Stimulated activated naive CD8-positive, alpha-beta T cell treated with anti-CD3 and anti-CD28 coated beads, Interleukin-15, amount 100 ng/mL, for 72 hours (primary cell): Measurements from ENCODE around the gene SPNS2.

Source experiments
- ATAC-seq: fragments of 150-1000 bp; cut with Tn5 transposase; 2 replicates; pipeline ENCODE4 v1.10.0; 2021; ENCODE audit warnings: mild to moderate bottlenecking, moderate library complexity
- DNase-seq, 2 donors: peaks; one replicate each; pipeline ENCODE4 v3.0.0; 2021 to 2022
- H3K27ac Mint-ChIP-seq, 2 donors: one replicate each; pipeline ENCODE4 v1.8.0; 2022; ENCODE audit warnings: mild to moderate bottlenecking in 2 of 2, mixed read lengths in 2 of 2, moderate library complexity in 2 of 2
- H3K27me3 Mint-ChIP-seq: one replicate; pipeline ENCODE4 v1.8.0; 2022; ENCODE audit warnings: mixed read lengths
- H3K4me1 Mint-ChIP-seq: one replicate; pipeline ENCODE4 v1.8.0; 2022; ENCODE audit warnings: mild to moderate bottlenecking, mixed read lengths
- H3K4me3 Mint-ChIP-seq, 2 donors: one replicate each; pipeline ENCODE4 v1.8.0; 2022; ENCODE audit warnings: mild to moderate bottlenecking in 2 of 2, mixed read lengths in 2 of 2, moderate library complexity in 1 of 2
- H3K9me3 Mint-ChIP-seq, 2 donors: one replicate each; pipeline ENCODE4 v1.8.0; 2022; ENCODE audit warnings: mixed read lengths in 2 of 2

Gene SPNS2

DNA sequence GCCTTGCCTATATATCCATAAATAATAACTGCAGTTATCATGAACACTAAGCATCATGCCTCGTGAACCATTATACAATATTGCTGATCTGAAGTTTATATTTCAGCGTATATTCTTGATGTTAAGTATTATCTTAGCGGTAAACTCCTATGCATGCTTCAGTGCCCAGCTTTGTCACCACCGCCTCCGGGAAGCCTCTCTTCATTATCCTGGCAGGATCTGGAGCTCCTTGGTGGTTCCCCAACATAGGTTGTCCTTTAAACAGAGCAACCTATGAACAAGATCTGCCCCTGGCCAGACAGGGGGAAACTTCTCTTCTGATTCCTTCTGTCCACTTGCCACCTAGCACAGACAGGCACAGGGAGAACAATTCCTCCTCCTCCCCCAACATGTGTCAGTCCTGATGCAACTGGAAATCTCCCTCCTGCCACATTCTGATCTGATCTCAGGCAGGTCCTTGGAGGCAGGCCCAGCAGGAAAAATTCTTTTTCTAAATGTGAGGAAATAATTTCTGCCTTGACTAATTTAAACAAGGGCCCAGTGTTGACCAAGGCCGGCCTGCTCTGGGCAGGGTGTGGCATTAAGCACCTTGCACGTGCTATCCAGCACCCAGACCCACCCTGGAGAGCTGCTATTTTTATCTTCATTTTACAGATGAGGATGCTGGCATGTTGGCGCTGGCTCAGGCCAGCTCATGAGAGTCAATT, 22.4 kb downstream of the SPNS2 start:
- Mint-ChIP-seq H3K4me3 (no peak overlapping the region), H3K9me3 (no peaks in the 10 kb centered on the region), H3K27me3 (peaks cover 4% of the 10 kb centered on the region), H3K4me1 (no peaks in the 10 kb centered on the region), H3K27ac (peak overlapping the region in 1 of 2 donors; percentile 83)
- no peak for DNase-seq
- ATAC-seq: no peak

DNA sequence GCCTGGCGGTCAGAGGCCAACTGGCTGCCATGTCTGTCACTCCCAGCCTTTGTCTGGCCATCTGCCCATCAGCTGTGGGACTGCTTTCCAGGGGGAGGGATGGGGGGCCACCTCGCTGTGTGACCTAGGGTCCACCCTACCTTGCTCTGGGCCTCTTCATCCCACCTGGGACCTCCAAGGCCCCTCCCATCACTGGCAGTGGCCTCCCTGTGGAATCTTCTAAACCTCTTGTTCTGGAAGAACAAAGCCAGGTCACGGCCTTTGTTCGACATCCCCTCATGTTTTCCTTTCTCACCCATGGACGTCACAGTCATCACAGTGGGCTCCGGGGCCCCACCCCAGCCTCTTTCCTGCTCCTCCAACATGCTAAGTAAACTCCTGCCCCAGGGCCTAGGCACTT, 24.0 kb downstream of the SPNS2 start:
- peaks cover 20% of the 10 kb centered on the region for H3K27me3 Mint-ChIP-seq
- peak overlapping the region in 1 of 2 donors; percentile 56 for H3K27ac Mint-ChIP-seq
- H3K4me3 Mint-ChIP-seq: no peak overlapping the region
- no peaks in the 10 kb centered on the region for H3K9me3 Mint-ChIP-seq
- H3K4me1 Mint-ChIP-seq: no peaks in the 10 kb centered on the region
- DNase-seq (no peak), ATAC-seq (no peak)

GRCh38 chr17:4523946-4524345, 25.3 kb downstream of the SPNS2 start:
- H3K4me3 Mint-ChIP-seq: no peak overlapping the region
- no peak for DNase-seq
- H3K27me3 Mint-ChIP-seq: peaks cover 21% of the 10 kb centered on the region
- H3K27ac Mint-ChIP-seq: no peak overlapping the region
- no peaks in the 10 kb centered on the region for H3K9me3 Mint-ChIP-seq
- H3K4me1 Mint-ChIP-seq: no peaks in the 10 kb centered on the region
- no peak for ATAC-seq

DNA sequence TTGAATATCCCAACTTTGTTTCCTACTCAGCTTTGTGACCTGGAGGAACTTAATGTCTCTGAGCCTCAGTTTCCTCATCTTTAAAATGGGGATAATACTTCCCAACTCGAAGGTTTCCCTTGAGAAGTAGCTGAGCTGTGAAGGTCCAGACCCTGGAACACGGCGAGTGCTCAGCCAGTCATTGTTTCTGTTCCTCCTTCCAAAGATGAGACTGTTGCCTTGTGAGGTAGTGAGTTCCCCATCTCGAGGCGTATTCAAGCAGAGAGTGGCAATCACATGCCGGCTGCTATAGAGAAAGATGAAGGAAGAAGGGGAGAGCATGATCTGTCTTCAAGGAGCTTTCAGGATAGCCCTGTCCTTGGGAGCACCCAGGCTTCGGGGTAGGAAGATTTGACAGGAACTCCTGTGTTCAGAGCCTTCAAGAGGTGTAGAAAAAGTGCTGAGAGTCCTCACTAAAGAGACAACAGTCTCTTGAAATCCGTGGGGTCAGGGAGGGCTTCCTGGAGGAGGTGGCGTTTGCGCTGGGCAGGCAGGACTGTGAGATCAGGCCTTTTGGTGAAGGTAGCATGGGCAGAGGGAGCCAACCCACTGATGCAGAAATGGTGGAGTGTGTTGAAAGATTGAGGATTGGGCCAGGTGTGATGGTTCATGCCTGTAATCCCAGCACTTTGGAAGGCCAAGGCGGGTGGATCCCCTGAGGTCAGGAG, 27.2 kb downstream of the SPNS2 start:
- ATAC-seq (no peak), DNase-seq (no peak)
- H3K4me1 Mint-ChIP-seq: no peaks in the 10 kb centered on the region
- H3K9me3 Mint-ChIP-seq: no peaks in the 10 kb centered on the region
- peaks cover 21% of the 10 kb centered on the region for H3K27me3 Mint-ChIP-seq
- H3K27ac Mint-ChIP-seq: no peak overlapping the region
- no peak overlapping the region for H3K4me3 Mint-ChIP-seq

GRCh38 chr17:4527134-4527533, 28.5 kb downstream of the SPNS2 start:
- Mint-ChIP-seq H3K4me3 (no peak overlapping the region), H3K4me1 (no peaks in the 10 kb centered on the region), H3K9me3 (no peaks in the 10 kb centered on the region), H3K27me3 (peaks cover 27% of the 10 kb centered on the region), H3K27ac (no peak overlapping the region)
- ATAC-seq (no peak), DNase-seq (no peak)

DNA sequence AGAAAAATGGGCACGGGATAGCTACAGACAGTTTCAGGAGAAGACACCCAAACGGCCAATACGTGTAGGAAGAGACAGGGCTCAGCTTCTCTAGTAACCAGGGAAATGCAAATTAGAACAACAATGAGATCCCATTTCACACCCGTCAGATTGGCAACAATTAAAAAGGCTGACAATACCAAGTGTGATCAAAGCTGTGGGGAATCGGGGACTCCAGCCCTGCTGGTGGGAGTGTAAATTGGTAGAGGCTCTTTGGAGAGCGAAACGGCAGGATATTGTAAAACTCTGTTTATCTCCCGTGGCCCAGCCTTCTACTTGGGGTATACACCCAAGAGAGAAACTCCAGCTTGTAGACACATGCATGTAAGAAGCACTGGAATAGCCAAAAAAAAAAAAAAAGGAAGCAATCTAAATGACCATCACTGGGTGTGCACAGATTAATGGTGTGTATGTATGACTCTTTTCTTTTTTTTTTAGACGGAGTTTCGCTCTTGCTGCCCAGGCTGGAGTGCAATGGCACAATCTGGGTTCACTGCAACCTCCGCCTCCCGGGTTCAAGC, 29.0 kb downstream of the SPNS2 start:
- H3K4me1 Mint-ChIP-seq: no peaks in the 10 kb centered on the region
- ATAC-seq (no peak), DNase-seq (no peak)
- H3K27me3 Mint-ChIP-seq: peaks cover 30% of the 10 kb centered on the region
- H3K4me3 Mint-ChIP-seq: no peak overlapping the region
- H3K27ac Mint-ChIP-seq: no peak overlapping the region
- no peaks in the 10 kb centered on the region for H3K9me3 Mint-ChIP-seq

DNA sequence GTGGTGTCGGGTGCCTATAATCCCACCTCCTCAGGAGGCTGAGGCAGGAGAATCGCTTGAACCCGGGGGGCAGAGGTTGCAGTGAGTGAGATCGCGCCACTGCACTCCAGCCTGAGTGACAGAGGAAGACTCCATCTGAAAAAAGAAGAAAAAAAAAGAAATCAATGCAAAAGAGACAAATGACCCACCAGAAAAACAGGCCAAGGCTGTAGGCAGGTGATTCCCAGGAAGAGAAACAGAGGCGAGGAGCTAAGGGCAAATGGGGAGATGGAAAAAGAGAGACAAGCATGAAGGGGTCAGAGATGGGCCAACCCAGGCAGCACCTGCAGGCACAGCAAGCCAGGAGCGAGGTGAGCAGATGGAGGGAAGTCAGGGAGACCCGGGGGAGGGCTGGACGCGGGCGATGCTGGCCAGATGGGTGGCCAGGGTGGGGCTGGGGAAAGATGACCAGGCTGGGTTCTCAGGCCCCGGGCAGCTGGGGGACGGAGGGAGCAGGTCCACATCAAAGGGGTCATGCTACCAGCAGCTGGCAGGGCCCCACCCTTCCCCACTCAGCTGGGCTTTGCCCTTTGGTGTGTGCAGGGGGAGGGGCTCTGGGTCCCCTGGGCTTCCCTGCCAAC, 31.0 kb downstream of the SPNS2 start:
- H3K9me3 Mint-ChIP-seq: no peaks in the 10 kb centered on the region
- H3K27me3 Mint-ChIP-seq: peaks cover 39% of the 10 kb centered on the region
- ATAC-seq (no peak), DNase-seq (no peak)
- H3K4me1 Mint-ChIP-seq: peaks cover 17% of the 10 kb centered on the region
- H3K4me3 Mint-ChIP-seq: no peak overlapping the region
- H3K27ac Mint-ChIP-seq: peak overlapping the region; percentile 57 to 70

- Mint-ChIP-seq H3K27ac (no peak overlapping the region), H3K4me3 (no peak overlapping the region), H3K4me1 (peaks cover 23% of the 10 kb centered on the region), H3K27me3 (peaks cover 34% of the 10 kb centered on the region), H3K9me3 (no peaks in the 10 kb centered on the region)
- DNase-seq (no peak), ATAC-seq (no peak)
Observed at GRCh38 chr17:4530799-4531730, 32.4 kb downstream of the SPNS2 start.

GRCh38 chr17:4531988-4532736, 33.5 kb downstream of the SPNS2 start:
- ATAC-seq: no peak
- H3K9me3 Mint-ChIP-seq: no peaks in the 10 kb centered on the region
- H3K4me3 Mint-ChIP-seq: no peak overlapping the region
- H3K27me3 Mint-ChIP-seq: peaks cover 24% of the 10 kb centered on the region
- H3K4me1 Mint-ChIP-seq: peaks cover 32% of the 10 kb centered on the region
- no peak for DNase-seq
- H3K27ac Mint-ChIP-seq: peak overlapping the region; percentile 15 to 24

- H3K27ac Mint-ChIP-seq: no peak overlapping the region
- DNase-seq: no peak
- peaks cover 38% of the 10 kb centered on the region for H3K4me1 Mint-ChIP-seq
Observed at GRCh38 chr17:4532860-4533522, 34.3 kb downstream of the SPNS2 start.

DNA sequence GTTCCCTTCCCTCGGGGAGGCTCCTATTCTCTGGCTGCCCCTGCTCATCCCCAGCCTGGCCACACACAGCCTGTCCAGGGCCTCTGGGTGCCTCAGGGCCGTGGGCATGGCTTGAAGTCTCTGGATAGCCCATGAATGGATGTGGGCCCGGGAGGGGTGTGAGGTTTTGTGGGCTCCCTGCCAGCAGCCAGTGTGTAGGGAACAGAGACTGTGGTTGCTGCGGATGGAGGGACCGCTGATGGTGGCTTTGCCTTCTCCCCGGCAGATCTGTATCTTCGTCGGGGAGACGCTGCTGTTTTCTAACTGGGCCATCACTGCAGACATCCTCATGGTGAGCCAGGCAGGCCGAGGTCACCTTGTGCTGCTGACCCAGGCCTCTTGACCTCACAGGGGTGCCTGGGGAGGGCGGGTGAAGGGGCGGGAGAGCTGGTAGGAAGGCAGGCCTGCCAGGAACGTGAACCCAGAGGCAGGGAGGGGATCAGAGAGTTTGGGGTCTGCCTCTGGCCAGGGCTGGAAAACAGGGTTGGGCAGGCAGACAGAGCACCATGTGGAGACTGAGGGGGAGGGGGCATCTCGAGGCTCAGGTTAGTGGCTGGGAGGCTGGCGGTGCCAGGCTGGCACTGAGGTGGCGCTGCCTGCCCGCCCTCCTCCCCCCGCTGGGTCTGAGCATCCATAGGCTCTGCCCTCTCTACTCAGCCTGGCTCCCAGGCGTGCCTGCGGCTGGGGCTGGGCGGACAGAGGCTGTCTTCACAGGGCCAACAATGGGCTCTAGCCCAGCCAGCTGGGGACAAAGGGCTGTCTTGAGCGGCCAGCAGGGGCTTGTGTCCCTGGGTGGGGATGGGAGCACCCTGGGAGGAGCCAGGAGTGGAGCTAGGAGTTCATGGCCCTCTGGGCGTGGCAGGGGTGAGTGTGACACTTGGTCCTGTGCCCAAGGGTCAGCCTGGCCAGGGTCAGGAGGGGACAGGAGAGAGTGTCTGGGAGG, 35.1 kb downstream of the SPNS2 start:
- no peak for DNase-seq
- no peak overlapping the region for H3K27ac Mint-ChIP-seq
- peaks cover 38% of the 10 kb centered on the region for H3K4me1 Mint-ChIP-seq
- peaks cover 18% of the 10 kb centered on the region for H3K27me3 Mint-ChIP-seq
- ATAC-seq: peak; percentile 18
- no peak overlapping the region for H3K4me3 Mint-ChIP-seq
- no peaks in the 10 kb centered on the region for H3K9me3 Mint-ChIP-seq

More at GRCh38 chr17:4532860-4533522, 34.3 kb downstream of the SPNS2 start:
- Mint-ChIP-seq H3K4me3 (no peak overlapping the region), H3K9me3 (no peaks in the 10 kb centered on the region), H3K27me3 (peaks cover 18% of the 10 kb centered on the region)
- peak; percentile 13 for ATAC-seq

- H3K9me3 Mint-ChIP-seq: no peaks in the 10 kb centered on the region
- peak; percentile 10 for ATAC-seq
- no peak overlapping the region for H3K4me3 Mint-ChIP-seq
- peaks cover 18% of the 10 kb centered on the region for H3K27me3 Mint-ChIP-seq
- H3K4me1 Mint-ChIP-seq: peaks cover 38% of the 10 kb centered on the region
- DNase-seq: no peak
- H3K27ac Mint-ChIP-seq: no peak overlapping the region
Observed at GRCh38 chr17:4534515-4534914, 35.8 kb downstream of the SPNS2 start.

GRCh38 chr17:4534928-4535666, 36.4 kb downstream of the SPNS2 start:
- Mint-ChIP-seq H3K27me3 (peaks cover 18% of the 10 kb centered on the region), H3K9me3 (no peaks in the 10 kb centered on the region)

More at GRCh38 chr17:4534928-4535666, 36.4 kb downstream of the SPNS2 start:
- Mint-ChIP-seq H3K27ac (no peak overlapping the region), H3K4me1 (peaks cover 38% of the 10 kb centered on the region), H3K4me3 (no peak overlapping the region)
- ATAC-seq (no peak), DNase-seq (no peak)
